Neural progenitor cell (in vitro differentiated cells): ENCODE measurements around the gene DNM2.

Source experiments
- EZH2 ChIP-seq: fragments of 200-600 bp; sonication (generic); IDR thresholded peaks from 2 replicates; pipeline ENCODE4 v1.6.1; 2017; ENCODE audit warnings: antibody characterized with exemption, mild to moderate bottlenecking, moderate library complexity
- TF ChIP-seq, protein P1 (sequence below): fragments of 200-600 bp; sonication (generic); IDR thresholded peaks from 2 replicates; pipeline ENCODE4 v1.5.1; 2017; ENCODE audit warnings: antibody characterized with exemption, mild to moderate bottlenecking

GRCh38 chr19:10727685-10728201, 9.9 kb downstream of the DNM2 start:
- TF ChIP-seq, protein P1, sequence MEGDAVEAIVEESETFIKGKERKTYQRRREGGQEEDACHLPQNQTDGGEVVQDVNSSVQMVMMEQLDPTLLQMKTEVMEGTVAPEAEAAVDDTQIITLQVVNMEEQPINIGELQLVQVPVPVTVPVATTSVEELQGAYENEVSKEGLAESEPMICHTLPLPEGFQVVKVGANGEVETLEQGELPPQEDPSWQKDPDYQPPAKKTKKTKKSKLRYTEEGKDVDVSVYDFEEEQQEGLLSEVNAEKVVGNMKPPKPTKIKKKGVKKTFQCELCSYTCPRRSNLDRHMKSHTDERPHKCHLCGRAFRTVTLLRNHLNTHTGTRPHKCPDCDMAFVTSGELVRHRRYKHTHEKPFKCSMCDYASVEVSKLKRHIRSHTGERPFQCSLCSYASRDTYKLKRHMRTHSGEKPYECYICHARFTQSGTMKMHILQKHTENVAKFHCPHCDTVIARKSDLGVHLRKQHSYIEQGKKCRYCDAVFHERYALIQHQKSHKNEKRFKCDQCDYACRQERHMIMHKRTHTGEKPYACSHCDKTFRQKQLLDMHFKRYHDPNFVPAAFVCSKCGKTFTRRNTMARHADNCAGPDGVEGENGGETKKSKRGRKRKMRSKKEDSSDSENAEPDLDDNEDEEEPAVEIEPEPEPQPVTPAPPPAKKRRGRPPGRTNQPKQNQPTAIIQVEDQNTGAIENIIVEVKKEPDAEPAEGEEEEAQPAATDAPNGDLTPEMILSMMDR: no peak
- no peak for TF ChIP-seq EZH2
